HUES64 (cell line): ENCODE measurements around the gene GATAD2B.
"Not testable (repeated sequence)": the region's sequence is repeated elsewhere in the genome, so short reads cannot be mapped to it uniquely, and the experiment has no call there.

Experiments
- H3K27ac ChIP-seq: 2 replicates; pipeline ENCODE4 v1.7.0; 2013; ENCODE audit warnings: low read depth, low read length, inconsistent platforms
- H3K27me3 ChIP-seq: 2 replicates; pipeline ENCODE4 v1.6.1; 2013; ENCODE audit warnings: mild to moderate bottlenecking, low read length; ENCODE audit not compliant: insufficient read depth
- H3K36me3 ChIP-seq: 2 replicates; pipeline ENCODE4 v1.6.1; 2013; ENCODE audit warnings: mild to moderate bottlenecking, low read length; ENCODE audit not compliant: insufficient read depth
- H3K4me1 ChIP-seq: 2 replicates; pipeline ENCODE4 v1.6.1; 2013; ENCODE audit warnings: mild to moderate bottlenecking, low read length, moderate library complexity; ENCODE audit not compliant: insufficient read depth
- H3K4me3 ChIP-seq: 2 replicates; pipeline ENCODE4 v1.5.1; 2013; ENCODE audit warnings: mild to moderate bottlenecking, low read length, moderate library complexity
- H3K9ac ChIP-seq: 2 replicates; pipeline ENCODE4 v1.6.1; 2013; ENCODE audit warnings: mild to moderate bottlenecking, low read depth, low read length
- H3K9me3 ChIP-seq: 2 replicates; pipeline ENCODE4 v1.6.1; 2013; ENCODE audit warnings: low read depth, low read length; ENCODE audit not compliant: insufficient read depth
- WGBS: fragments of 150-250, 120-280 bp; methylation state at CpG from one replicate; pipeline ENCODE4 v1.1.7; 2013; ENCODE audit warnings: missing lambda C conversion rate; 5-methylcytosine and 5-hydroxymethylcytosine counted together

GATAD2B gene

DNA sequence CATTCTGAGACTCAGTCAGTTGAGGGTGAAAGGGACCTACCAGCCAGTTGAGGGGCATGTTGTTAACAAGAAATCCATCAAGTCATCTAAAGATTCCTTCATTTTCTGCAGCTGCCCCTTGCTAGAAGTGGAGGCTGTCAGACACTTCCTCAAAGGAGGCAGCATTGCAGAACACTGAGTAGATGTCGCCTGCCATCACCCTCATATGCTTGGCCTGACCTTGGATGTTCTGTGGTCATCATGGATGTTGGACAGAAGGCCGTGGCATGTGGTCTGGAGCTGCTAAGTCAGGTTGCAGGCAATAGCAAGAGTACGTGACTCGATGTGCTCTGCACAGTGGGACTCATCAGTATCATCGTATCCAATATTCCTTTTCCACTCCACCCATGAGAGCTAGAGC lies 70.6 kb downstream of the GATAD2B start:
- H3K9ac ChIP-seq: no peak overlapping the region
- no peaks in the 10 kb centered on the region for H3K27me3 ChIP-seq
- H3K4me1 ChIP-seq: no peaks in the 10 kb centered on the region
- H3K9me3 ChIP-seq: no peaks in the 10 kb centered on the region
- no peak overlapping the region for H3K27ac ChIP-seq
- WGBS: 92% methylated on average over 5 of the region's 5 CpGs
- peaks cover 28% of the 10 kb centered on the region for H3K36me3 ChIP-seq
- no peak overlapping the region for H3K4me3 ChIP-seq

DNA sequence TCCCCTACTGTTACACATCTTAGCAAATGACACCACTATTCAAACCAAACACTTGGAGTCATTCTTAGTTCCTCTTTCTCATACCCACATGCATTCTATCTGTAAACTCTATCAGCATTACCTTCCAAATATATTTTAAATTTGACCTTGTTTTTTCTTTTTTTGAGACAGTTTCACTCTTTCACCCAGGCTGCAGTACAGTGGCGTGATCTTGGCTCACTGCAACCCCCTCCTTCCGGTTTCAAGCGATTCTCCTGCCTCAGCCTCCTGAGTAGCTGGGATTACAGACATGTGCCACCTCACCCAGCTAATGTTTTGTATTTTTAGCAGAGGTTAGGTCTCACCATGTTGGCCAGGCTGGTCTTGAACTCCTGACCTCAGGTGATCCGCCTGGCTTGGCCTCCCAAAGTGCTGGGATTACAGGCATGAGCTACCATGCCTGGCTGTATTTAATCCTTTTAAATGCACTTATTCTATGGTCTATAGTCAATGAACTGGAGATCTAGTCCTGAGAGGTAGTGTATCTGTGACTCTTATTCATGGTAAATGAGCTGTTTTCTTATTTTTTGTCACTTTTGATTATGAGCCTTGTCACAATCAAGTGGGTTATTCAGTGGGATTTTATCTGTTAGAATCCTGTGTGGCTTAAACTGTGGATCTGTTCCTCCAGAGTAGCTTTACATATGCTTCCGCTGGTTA lies 73.1 kb downstream of the GATAD2B start:
- no peaks in the 10 kb centered on the region for H3K4me1 ChIP-seq
- WGBS: 76% methylated on average over 5 of the region's 5 CpGs
- no peaks in the 10 kb centered on the region for H3K9me3 ChIP-seq
- no peak overlapping the region for H3K27ac ChIP-seq
- no peak overlapping the region for H3K4me3 ChIP-seq
- peaks cover 25% of the 10 kb centered on the region for H3K36me3 ChIP-seq
- H3K27me3 ChIP-seq: no peaks in the 10 kb centered on the region
- no peak overlapping the region for H3K9ac ChIP-seq

DNA sequence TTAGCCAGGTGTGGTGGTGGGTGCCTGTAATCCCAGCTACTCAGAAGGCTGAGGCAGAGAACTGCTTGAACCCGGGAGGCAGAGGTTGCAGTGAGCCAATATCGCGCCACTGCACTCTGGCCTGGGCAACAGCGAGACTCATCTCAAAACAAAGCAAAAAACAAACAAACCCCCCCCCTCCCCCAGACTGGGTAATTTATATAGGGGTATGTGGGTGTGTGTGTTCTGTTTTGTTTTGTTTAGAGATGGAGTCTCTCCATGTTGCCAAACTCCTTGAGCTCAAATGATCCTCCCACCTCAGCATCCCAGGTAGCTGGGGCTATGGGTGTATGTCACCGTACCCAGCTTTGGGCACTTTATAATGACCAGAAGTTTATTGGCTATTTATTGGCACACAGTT lies 74.0 kb downstream of the GATAD2B start:
- H3K27ac ChIP-seq: no peak overlapping the region
- H3K9me3 ChIP-seq: no peaks in the 10 kb centered on the region
- H3K9ac ChIP-seq: no peak overlapping the region
- no peak overlapping the region for H3K4me3 ChIP-seq
- WGBS: 94% methylated on average over 4 of the region's 5 CpGs
- peaks cover 25% of the 10 kb centered on the region for H3K36me3 ChIP-seq
- no peaks in the 10 kb centered on the region for H3K4me1 ChIP-seq
- H3K27me3 ChIP-seq: no peaks in the 10 kb centered on the region

GRCh38 chr1:153845158-153845557 lies 77.6 kb downstream of the GATAD2B start:
- H3K27me3 ChIP-seq: no peaks in the 10 kb centered on the region
- 95% methylated on average over 3 of the region's 3 CpGs for WGBS
- H3K4me3 ChIP-seq: no peak overlapping the region
- no peaks in the 10 kb centered on the region for H3K4me1 ChIP-seq
- no peaks in the 10 kb centered on the region for H3K36me3 ChIP-seq
- no peaks in the 10 kb centered on the region for H3K9me3 ChIP-seq
- no peak overlapping the region for H3K9ac ChIP-seq
- H3K27ac ChIP-seq: no peak overlapping the region

DNA sequence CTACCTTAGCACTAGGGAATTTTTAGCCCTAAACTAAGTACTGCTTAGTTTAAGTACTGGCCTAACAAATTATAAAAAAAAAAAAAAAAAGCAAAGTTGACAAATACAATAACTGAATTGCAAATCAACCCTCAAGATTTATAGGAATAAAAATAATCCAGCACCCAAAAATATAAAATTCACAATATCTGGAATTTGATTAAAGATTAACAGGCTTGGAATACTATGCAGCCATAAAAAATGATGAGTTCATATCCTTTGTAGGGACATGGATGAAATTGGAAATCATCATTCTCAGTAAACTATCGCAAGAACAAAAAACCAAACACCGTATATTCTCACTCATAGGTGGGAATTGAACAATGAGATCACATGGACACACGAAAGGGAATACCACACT lies 78.4 kb downstream of the GATAD2B start:
- H3K4me1 ChIP-seq, H3K9me3 ChIP-seq, H3K36me3 ChIP-seq, H3K27ac ChIP-seq, H3K27me3 ChIP-seq, H3K9ac ChIP-seq, H3K4me3 ChIP-seq: not testable (repeated sequence)
- WGBS: no CpG with 5 or more reads among the region's 3 CpGs

GRCh38 chr1:153842006-153842471 lies 80.7 kb downstream of the GATAD2B start:
- no peak overlapping the region for H3K9ac ChIP-seq
- no peaks in the 10 kb centered on the region for H3K36me3 ChIP-seq
- H3K4me1 ChIP-seq: no peaks in the 10 kb centered on the region
- H3K27ac ChIP-seq: no peak overlapping the region
- H3K9me3 ChIP-seq: no peaks in the 10 kb centered on the region
- H3K27me3 ChIP-seq: no peaks in the 10 kb centered on the region
- 100% methylated on average over 1 of the region's 3 CpGs for WGBS
- H3K4me3 ChIP-seq: no peak overlapping the region

- Histone ChIP-seq H3K27ac (no peak overlapping the region), H3K4me3 (no peak overlapping the region), H3K36me3 (no peaks in the 10 kb centered on the region), H3K9me3 (no peaks in the 10 kb centered on the region), H3K4me1 (no peaks in the 10 kb centered on the region), H3K27me3 (no peaks in the 10 kb centered on the region), H3K9ac (no peak overlapping the region)
- 95% methylated on average over 3 of the region's 3 CpGs for WGBS
Measured at GRCh38 chr1:153841463-153841994, 81.2 kb downstream of the GATAD2B start.

DNA sequence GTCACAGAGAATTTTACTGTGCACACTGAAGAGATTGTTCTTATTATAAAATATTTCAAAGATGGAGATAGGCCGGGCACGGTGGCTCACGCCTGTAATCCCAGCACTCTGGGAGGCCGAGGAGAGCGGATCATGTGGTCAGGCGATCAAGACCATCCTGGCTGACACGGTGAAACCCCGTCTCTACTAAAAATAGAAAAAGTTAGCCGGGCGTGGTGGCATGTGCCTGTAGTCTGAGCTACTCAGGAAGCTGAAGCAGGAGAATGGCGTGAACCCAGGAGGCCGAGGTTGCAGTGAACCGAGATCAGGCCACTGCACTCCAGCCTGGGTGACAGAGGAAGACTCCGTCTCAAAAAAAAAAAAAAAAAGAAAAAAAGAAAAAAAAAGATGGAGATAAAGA lies 82.0 kb downstream of the GATAD2B start:
- 96% methylated on average over 13 of the region's 14 CpGs for WGBS
- not testable (repeated sequence) for H3K27me3 ChIP-seq, H3K27ac ChIP-seq, H3K36me3 ChIP-seq, H3K9ac ChIP-seq, H3K4me3 ChIP-seq, H3K4me1 ChIP-seq, H3K9me3 ChIP-seq

DNA sequence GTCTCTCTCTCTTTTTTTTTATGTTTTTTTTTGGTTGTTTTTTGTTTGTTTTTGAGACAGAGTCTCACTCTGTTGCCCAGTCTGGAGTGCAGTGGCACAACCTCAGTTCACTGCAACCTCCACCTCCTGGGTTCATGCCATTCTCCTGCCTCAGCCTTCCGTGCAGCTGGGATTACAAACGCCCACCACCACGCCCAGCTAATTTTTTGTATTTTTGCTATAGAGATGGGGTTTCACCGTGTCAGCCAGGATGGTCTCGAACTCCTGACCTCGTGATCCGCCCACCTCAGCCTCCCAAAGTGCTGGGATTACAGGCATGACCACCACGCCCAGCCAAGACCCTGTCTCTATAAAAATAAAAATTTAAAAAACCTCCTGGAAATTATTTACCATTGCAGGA lies 88.8 kb downstream of the GATAD2B start:
- H3K27ac ChIP-seq, H3K27me3 ChIP-seq, H3K4me3 ChIP-seq, H3K9ac ChIP-seq, H3K36me3 ChIP-seq, H3K4me1 ChIP-seq, H3K9me3 ChIP-seq: not testable (repeated sequence)
- 97% methylated on average over 8 of the region's 8 CpGs for WGBS

DNA sequence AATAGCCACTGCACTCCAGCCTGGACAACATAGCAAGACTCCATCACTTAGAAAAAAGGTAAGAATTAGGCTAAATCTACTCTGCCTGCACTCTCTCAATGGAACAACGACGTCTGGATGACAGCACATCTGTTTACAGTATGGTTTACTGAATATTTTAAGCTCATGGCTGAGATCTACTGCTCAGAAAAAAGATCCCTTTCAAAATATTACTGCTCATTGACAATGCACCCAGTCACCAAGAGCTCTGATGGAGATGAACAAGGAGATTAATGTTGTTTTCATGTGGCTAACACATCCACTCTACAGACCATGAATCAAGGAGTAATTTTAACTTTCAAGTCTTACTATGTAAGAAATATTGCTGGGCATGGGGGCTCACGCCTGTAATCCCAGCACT lies 89.6 kb downstream of the GATAD2B start:
- Histone ChIP-seq H3K27me3 (no peaks in the 10 kb centered on the region), H3K27ac (no peak overlapping the region), H3K36me3 (peaks cover 10% of the 10 kb centered on the region), H3K4me1 (no peaks in the 10 kb centered on the region), H3K4me3 (no peak overlapping the region), H3K9ac (no peak overlapping the region), H3K9me3 (no peaks in the 10 kb centered on the region)
- 94% methylated on average over 3 of the region's 3 CpGs for WGBS

DNA sequence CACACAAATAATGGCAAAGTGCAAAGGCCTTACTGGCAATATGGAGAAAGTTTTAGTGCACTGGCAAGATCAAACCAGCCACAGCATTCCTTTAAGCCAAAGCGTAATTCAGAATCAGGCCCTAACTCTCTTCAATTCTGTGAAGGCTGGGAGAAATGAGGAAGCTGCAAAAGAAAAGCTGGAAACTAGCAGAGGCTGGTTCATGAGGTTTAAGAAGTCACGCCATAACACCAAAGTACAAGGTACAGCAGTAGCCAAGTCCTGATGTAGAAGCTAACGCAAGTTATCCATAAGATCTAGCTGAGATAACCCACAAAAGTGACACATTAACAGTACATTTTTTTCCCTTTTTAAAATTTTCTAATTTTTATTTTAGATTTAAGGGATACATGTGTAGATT lies 90.5 kb downstream of the GATAD2B start:
- Histone ChIP-seq H3K9ac (no peak overlapping the region), H3K4me1 (no peaks in the 10 kb centered on the region), H3K9me3 (no peaks in the 10 kb centered on the region), H3K36me3 (peaks cover 19% of the 10 kb centered on the region), H3K27ac (no peak overlapping the region), H3K4me3 (no peak overlapping the region), H3K27me3 (no peaks in the 10 kb centered on the region)
- 93% methylated on average over 3 of the region's 3 CpGs for WGBS

DNA sequence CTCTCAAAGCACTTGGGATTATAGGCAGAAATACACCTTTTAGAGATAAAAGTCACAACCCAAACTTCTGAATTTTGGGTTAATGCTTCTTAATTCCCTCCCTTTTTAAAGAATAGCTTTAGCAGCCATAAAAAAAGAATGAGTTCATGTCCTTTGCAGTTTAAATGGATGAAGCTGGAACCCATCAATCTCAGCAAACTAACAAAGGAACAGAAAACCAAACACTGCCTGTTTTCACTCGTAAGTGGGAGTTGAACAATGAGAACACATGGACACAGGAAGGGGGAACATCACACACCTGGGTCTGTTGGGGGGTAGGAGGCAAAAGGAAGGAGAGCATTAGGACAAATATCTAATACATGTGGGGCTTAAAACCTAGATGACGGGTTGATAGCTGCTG lies 91.7 kb downstream of the GATAD2B start:
- H3K4me1 ChIP-seq: no peaks in the 10 kb centered on the region
- H3K9me3 ChIP-seq: no peaks in the 10 kb centered on the region
- H3K27me3 ChIP-seq: no peaks in the 10 kb centered on the region
- no peak overlapping the region for H3K4me3 ChIP-seq
- WGBS: 79% methylated on average over 1 of the region's 2 CpGs
- no peak overlapping the region for H3K27ac ChIP-seq
- no peak overlapping the region for H3K9ac ChIP-seq
- peaks cover 31% of the 10 kb centered on the region for H3K36me3 ChIP-seq
